EH (cell line): ENCODE measurements around the gene NCOA5.

ENCODE experiments used
- DNase-seq: peaks from one replicate; pipeline ENCODE4 v3.0.0-alpha.2; 2015; ENCODE audit warnings: low read depth

Gene NCOA5

DNA sequence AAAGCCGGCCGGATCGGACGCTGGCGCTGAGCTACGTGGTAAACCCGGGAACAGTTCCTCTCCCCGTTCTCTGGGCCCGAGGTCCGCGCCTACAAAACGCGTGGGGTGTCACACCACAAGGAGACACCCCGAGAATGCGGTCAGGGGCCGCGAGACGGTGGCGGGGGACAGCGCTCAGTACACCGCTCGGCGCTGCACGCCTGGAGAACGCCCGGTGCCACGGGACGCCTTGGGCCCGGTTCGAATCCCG lies 670 bp downstream of the NCOA5 start:
- no peak for DNase-seq

DNA sequence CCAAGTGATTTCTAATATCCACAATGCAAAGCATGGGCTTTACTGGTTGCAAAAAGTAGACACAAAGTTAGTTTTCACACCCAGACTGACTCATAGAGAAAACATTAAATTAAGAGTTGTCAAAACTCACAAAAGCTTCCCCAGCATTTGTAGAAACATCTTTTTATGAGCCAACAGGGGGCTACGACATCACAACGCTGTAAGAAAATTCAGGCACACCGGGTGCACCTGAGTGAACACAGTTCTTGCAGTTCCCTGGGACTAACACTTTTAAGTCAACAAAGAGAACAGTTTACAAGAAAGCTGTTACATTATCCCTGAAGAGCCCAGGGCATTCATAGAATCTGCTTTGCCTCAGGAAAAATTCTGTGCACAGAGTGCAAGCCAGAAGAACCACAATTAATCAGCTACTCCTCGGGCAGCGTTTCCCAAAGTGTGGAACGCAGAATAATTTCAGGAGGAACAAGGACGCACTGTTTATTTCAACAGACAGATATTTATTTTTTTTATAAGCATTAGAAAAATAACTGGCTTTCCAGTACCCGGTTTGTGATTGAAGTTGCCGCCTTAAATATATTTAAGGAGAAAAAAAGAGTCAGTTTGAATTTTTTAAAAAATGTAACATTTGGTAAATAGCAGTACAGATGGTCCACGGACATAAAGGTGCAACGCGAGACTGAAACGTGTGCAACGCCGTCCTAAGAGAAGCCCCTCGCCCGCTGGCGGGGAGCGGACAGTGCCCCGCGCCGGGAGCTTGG lies 1.2 kb downstream of the NCOA5 start:
- DNase-seq: peak; percentile 60

DNA sequence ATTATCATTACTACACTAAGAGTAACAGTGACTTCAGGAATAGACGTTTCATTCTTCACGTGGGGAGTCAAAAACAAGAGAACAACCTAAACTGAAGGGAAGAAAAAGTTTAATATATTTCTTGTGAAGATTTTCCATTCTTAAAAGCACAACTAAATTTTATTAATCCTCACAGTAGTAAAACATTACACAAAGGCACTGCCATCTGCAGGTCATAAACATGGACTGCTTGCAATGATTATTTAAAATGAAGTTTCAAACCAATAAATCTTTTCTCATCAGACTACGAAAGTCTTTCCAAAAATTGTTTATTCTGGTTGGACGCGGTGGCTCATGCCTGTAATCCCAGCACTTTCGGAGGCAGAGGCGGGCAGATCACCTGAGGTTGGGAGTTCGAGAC lies 2.6 kb downstream of the NCOA5 start:
- peak; percentile 22 for DNase-seq

DNA sequence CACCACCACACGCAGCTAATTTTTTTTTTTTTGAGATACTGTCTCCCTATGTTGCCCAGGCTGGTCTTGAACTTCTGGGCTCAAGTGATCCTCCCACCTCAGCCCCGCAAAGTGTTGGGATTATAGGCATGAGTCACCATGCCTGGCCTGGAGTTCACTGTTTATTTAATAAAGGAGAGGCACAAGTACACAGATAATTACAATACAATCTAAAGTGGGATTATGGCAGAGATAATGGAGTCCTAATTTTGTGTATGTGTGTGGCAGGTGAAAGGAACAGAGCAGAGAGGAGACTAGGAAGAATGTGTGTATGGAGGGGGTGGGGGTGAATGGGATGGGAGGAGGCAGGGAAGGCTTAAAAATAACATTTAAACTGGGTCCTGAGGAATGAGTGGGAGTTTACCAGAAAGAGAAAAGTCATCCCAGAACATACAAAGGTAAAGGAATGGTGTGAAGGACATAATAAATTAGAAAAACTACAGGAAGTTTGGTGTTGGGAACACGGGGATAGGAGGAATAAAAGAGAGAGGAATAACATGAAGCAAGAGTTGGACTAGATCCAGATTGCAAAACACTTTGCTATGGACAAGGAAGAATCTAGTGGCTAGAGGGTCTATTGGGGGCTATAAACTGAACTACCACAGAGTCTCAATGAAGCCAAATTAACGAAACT lies 4.4 kb downstream of the NCOA5 start:
- peak; percentile 50 for DNase-seq

DNA sequence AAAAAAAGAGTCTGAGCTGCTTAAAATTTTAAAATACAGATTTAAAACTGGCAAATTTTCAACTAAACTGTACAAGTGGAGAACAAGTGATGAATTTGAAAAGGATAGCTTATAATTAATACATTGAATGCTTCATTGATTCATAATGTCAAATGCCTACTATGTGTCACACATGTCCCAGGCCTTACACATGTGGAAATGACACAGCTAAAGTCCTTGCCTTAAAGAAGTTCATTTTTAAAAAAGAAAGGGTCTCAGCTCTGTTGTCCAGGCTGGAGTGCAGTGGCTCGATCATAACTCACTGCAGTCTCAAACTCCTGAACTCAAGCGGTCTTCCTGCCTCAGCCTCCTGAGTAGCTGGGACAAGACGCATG lies 5.0 kb downstream of the NCOA5 start:
- DNase-seq: no peak

- no peak for DNase-seq
Measured at GRCh38 chr20:46083531-46084061, 6.2 kb downstream of the NCOA5 start.

GRCh38 chr20:46083101-46083500 lies 6.7 kb downstream of the NCOA5 start:
- DNase-seq: no peak

GRCh38 chr20:46081074-46081473 lies 8.7 kb downstream of the NCOA5 start:
- DNase-seq: no peak

- no peak for DNase-seq
Measured at GRCh38 chr20:46078954-46079353, 10.8 kb downstream of the NCOA5 start.

- no peak for DNase-seq
Measured at GRCh38 chr20:46077642-46078305, 12.0 kb downstream of the NCOA5 start.

DNA sequence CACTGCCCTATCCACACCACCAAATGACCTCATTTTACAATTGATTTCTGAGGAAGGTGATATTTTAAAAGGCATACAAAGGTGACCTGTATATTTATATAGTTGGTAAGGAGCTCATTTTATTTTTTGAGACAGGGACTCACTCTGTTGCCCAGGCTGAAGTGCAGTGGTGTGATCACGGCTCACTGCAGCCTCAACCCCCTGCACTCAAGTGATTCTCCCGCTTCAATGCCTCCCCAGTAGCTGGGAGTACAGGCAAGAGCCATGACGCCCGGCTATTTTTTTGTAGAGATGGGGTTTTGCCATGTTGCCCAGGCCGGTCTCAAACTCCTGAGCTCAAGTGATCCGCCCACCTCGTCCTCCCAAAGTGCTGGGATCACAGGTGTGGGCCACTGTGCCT lies 13.0 kb downstream of the NCOA5 start:
- no peak for DNase-seq

GRCh38 chr20:46074006-46074405 lies 15.8 kb downstream of the NCOA5 start:
- DNase-seq: no peak

DNA sequence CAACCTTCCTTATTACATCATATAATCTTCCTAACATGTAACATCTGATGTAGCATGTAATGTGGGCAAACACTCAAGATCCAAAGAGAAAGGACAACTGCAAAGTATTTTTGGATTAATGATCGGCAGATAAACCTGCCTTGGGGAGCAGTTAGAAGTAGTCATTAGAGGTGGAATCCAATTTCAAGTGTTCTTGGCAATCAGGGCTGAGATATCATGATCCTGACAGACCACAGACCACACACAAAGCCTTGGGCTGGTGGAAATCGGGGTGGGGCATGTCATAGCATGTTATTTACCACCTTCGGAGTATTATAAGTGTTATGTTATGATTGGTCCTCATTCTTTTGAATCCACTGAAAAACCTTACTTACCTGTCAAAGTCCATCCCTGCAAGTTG lies 16.3 kb downstream of the NCOA5 start:
- no peak for DNase-seq

DNA sequence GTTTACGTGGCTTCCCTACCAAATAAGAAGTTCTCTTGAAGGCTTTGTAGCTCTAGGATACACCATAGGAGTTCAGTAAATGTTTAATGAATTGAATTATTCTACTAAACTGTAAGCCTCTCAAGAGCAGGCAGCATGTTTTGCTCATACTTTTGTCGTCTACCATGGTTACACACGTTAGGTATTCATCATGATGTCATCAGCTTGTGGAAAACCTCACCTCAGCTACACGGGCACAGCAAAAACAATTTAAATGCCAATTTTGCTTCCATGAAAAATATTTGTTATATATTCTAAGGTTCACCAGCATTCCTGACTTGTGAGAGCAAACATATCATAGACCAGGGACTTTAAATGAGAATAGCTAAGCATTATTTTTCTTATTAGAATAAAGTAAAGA lies 16.7 kb downstream of the NCOA5 start:
- no peak for DNase-seq

DNA sequence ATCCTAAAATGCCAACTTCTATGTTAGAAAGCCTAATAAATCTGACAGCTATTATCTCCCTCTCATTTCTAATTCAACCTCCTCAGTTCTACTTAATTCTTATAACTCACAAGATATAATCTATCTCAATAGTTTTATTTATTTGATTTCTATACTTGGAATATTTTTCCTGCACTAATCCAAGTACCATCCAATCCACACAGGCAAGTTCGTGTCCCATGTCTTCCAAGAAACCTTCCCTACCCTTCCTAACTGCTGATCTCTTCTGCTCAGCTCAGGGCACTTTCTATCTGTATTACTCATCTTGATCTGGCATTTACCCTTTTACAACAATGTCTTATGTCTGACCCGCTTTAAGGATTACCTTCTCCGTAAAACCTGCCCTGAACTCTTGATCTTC lies 18.2 kb downstream of the NCOA5 start:
- DNase-seq: no peak

- DNase-seq: peak; percentile 82
Measured at GRCh38 chr20:46070215-46070900, 19.4 kb downstream of the NCOA5 start.

DNA sequence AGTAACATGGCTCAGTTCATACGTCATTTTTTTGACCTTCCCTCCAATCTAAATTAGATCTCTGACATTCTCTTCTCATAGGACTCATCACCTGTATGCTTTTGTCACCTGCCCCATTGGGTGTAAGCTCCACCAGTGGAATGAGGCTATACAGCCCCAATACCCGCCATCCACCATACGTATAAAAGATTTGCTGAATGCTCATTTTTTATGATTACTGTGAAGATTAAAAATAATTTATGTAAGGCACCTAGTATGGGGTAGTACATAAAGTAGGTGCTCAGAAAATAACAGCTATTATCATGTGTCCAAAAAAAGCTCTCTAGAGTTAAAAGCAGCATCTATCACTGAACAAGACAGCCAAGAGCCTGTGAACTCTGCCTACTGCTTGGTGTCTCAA lies 24.1 kb downstream of the NCOA5 start:
- no peak for DNase-seq

DNA sequence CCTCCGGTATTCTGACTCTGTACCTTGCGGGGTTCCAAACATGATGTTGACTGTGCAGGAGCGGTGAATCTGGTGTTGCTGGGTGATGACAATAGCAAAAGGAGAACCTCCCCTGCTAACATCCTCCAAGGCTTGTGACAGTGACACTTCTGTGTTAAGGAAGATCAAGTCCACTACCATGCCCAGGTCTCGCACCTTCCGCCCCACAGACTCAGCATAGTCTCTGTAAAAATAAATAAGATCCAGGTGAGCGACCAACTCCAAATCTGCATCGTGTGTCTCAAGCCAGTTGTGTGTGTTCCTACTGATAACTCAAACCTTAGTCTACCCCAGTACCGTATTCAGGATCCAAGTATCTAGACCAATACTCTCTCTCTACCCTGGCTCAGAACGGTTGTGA lies 24.8 kb downstream of the NCOA5 start:
- DNase-seq: no peak

DNA sequence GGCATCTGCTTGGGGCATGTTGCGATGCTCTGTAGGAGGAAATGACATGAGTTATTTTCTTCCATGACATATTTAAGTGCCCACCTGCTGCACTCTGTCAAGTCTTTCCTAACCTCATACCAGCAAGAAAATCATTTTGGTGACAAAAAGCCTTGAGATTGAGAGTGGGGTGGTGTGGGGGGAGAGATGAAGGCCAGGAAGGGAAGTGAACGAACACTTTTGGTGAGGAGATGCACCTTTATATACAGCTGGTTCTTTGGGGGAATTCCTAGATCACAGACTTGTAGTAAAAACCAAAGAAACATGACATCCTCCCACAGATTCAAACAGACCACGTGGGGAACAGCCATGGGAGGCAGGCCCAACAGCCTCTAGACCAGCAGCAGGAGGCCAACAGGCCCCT lies 26.1 kb downstream of the NCOA5 start:
- DNase-seq: no peak

DNA sequence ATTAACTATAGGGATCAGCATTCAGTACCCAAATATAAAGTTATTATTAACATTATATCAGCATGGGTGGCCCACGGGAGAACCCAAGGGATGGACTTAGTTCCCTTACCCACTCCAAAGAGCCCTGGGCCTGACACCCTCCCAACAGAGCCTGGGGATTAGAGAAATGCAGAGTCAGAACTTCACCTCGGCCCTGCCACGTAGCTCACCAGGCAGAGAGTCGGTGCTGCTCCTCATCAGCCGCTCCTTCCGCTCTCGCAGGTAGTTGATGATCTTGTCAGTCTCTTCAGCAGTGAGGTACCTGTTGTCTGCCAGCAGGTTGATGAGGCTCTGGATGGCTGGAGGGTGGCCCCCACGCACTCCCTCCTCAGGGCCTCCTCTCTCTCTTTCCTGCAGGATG lies 26.6 kb downstream of the NCOA5 start:
- no peak for DNase-seq

GRCh38 chr20:46062621-46063020 lies 27.1 kb downstream of the NCOA5 start:
- no peak for DNase-seq

GRCh38 chr20:46062151-46062550 lies 27.6 kb downstream of the NCOA5 start:
- DNase-seq: no peak

DNA sequence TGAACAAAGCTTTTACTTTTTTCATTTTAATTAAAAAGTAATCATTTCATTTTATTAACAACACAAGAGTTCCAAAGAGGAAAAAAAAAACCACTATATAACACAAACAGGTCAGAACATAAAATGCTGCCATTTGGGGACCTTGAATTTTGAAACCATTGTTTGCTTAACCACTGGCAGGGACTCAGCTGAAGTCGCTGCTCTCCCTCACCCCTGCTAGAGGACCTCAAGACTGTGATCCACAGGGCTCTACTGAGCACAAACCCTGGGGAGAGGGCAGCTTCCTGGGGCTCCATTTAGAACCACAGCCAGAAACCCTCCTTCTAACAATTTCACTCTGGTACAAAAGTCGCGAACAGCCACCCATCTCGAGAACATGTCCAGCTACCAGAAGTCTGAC lies 28.8 kb downstream of the NCOA5 start:
- DNase-seq: no peak
